Measurements from ENCODE around the gene CCL11.

CCL11 gene

DNA sequence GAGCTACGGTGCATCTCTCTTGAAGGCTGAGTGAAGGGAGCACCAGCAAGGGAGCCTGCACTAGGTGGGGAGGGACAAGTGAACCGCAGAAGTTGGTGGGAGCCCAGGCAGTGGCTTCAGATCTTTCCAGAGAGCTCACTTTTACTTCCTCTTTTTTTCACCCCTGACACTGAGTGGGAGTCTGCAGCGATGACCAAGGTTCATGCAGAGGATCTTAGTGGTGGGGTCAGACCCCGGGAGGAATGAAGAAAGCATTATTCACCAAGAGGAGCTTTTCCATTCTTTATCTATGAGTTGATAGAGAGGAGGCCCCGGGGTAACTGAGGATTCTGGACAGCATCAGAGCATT is 33.5 kb upstream of the CCL11 start:
- Histone ChIP-seq H3K27me3 (ENCODE audit: low read depth) (no peaks in the 10 kb centered on the region), H3K36me3 (replicated peaks) (no peaks in the 10 kb centered on the region), H3K4me1 (peaks cover 22% of the 10 kb centered on the region), H3K4me3 (no peak overlapping the region), H3K9me3 (no peaks in the 10 kb centered on the region)
- DNase-seq (ENCODE audit: low spot score in 2 of 2), result no peak
- in situ Hi-C loops (cut with MboI; ENCODE audit: low sequenced_read_pairs), result no loop called here

DNA sequence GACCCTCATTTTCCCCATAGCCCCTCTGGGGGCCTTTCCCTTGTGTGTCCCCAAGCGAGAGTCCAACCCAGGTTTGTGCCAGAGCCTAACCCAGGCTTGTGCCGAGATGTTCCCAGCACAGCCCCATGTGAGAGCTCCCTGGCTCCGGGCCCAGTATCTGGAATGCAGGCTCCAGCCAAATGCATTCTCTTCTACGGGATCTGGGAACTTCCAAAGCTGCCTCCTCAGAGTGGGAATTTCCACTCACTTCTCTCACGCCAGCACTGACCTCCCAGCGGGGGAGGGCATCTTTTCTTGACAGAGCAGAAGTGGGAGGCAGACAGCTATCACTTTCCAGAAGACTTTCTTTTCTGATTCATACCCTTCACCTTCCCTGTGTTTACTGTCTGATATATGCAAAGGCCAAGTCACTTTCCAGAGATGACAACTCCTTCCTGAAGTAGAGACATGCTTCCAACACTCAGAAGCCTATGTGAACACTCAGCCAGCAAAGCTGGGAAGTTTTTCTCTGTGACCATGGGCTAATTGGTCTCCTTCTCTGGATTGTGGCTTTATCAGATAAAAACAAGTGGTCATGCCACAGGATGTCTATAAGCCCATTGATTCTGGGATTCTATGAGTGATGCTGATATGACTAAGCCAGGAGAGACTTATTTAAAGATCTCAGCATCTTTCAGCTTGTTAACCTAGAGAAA is 33.0 kb upstream of the CCL11 start:
- H3K4me3 ChIP-seq, result no peak overlapping the region
- H3K9me3 ChIP-seq, result no peaks in the 10 kb centered on the region
- H3K27me3 ChIP-seq (ENCODE audit: low read depth), result no peaks in the 10 kb centered on the region
- H3K36me3 ChIP-seq (replicated peaks), result no peaks in the 10 kb centered on the region
- peaks cover 22% of the 10 kb centered on the region for H3K4me1 ChIP-seq
- in situ Hi-C loops (cut with MboI; ENCODE audit: low sequenced_read_pairs), result no loop called here
- peak in 1 of 2 experiments; percentile 46 for DNase-seq (ENCODE audit: low spot score in 2 of 2)

DNA sequence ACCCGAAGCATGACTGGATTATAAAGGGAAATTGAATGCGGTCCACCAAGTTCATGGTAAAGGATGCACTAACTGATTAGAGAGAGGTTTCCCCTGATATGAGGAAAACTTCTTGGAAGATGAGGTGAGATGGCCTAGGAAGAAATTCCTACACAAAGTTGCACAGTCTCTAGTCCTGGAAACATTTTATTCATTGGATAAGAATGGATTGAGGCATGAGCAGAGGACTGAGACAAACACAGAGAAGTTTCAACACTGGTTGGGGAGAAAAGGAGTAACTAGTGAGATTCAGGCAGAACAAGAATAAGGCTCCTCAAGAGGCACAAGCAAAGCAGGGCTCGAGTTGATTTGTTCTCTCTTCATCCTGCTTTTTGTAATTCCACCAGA is 32.4 kb upstream of the CCL11 start:
- no peaks in the 10 kb centered on the region for H3K9me3 ChIP-seq
- no peaks in the 10 kb centered on the region for H3K27me3 ChIP-seq (ENCODE audit: low read depth)
- peaks cover 22% of the 10 kb centered on the region for H3K4me1 ChIP-seq
- no peak for DNase-seq (ENCODE audit: low spot score in 2 of 2)
- in situ Hi-C loops (cut with MboI; ENCODE audit: low sequenced_read_pairs), result no loop called here
- no peaks in the 10 kb centered on the region for H3K36me3 ChIP-seq (replicated peaks)
- no peak overlapping the region for H3K4me3 ChIP-seq

DNA sequence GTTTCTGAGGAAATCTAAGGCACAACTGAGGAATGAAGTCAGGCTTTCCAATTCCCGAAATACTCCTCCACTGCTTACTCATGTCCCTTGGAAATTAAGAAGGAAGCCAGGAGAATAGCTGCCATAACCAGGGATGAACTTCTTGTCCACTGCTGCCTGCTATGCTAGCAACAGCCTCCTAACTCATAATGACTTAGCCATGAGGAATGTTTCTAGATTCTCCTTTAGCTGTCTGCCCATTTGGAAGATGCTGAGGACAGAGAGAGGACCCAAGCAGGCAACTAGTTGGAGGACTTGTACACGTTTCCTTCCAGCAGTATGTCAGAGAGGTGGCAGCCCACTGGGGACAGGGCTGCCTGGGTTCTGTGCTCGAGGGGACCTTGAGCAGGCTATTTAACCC is 31.4 kb upstream of the CCL11 start:
- H3K9me3 ChIP-seq, result no peaks in the 10 kb centered on the region
- H3K4me3 ChIP-seq, result no peak overlapping the region
- H3K36me3 ChIP-seq (replicated peaks), result no peaks in the 10 kb centered on the region
- H3K27me3 ChIP-seq (ENCODE audit: low read depth), result no peaks in the 10 kb centered on the region
- H3K4me1 ChIP-seq, result peaks cover 22% of the 10 kb centered on the region
- DNase-seq (ENCODE audit: low spot score in 2 of 2), result peak; percentile 8 to 16
- in situ Hi-C loops (cut with MboI; ENCODE audit: low sequenced_read_pairs), result no loop called here

- in situ Hi-C loops (cut with MboI; ENCODE audit: low sequenced_read_pairs), result no loop called here
- H3K27me3 ChIP-seq (ENCODE audit: low read depth), result no peaks in the 10 kb centered on the region
- no peaks in the 10 kb centered on the region for H3K9me3 ChIP-seq
- peak; percentile 88 to 99 for DNase-seq (ENCODE audit: low spot score in 2 of 2)
- H3K36me3 ChIP-seq (replicated peaks), result no peaks in the 10 kb centered on the region
- H3K4me1 ChIP-seq, result peaks cover 22% of the 10 kb centered on the region
- H3K4me3 ChIP-seq, result peak within 1 kb of the TSS; percentile 30
Observed at GRCh38 chr17:34254651-34255380, 30.7 kb upstream of the CCL11 start, which contains the start of gene CCL2. CCL2 (plus strand) TSS chr17:34255285; CDS start chr17:34255350, 65 bp downstream.

DNA sequence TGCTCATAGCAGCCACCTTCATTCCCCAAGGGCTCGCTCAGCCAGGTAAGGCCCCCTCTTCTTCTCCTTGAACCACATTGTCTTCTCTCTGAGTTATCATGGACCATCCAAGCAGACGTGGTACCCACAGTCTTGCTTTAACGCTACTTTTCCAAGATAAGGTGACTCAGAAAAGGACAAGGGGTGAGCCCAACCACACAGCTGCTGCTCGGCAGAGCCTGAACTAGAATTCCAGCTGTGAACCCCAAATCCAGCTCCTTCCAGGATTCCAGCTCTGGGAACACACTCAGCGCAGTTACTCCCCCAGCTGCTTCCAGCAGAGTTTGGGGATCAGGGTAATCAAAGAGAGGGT is 30.2 kb upstream of the CCL11 start:
- H3K4me1 ChIP-seq, result peaks cover 22% of the 10 kb centered on the region
- no peaks in the 10 kb centered on the region for H3K9me3 ChIP-seq
- peak overlapping the region; percentile 30 for H3K4me3 ChIP-seq
- in situ Hi-C loops (cut with MboI; ENCODE audit: low sequenced_read_pairs), result no loop called here
- H3K36me3 ChIP-seq (replicated peaks), result no peaks in the 10 kb centered on the region
- no peak for DNase-seq (ENCODE audit: low spot score in 2 of 2)
- no peaks in the 10 kb centered on the region for H3K27me3 ChIP-seq (ENCODE audit: low read depth)

DNA sequence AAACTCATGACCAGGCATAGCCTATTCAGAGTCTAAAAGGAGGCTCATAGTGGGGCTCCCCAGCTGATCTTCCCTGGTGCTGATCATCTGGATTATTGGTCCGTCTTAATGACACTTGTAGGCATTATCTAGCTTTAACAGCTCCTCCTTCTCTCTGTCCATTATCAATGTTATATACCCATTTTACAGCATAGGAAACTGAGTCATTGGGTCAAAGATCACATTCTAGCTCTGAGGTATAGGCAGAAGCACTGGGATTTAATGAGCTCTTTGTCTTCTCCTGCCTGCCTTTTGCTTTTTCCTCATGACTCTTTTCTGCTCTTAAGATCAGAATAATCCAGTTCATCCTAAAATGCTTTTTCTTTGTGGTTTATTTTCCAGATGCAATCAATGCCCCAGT is 29.7 kb upstream of the CCL11 start:
- H3K27me3 ChIP-seq (ENCODE audit: low read depth), result no peaks in the 10 kb centered on the region
- peaks cover 22% of the 10 kb centered on the region for H3K4me1 ChIP-seq
- peak overlapping the region; percentile 30 for H3K4me3 ChIP-seq
- in situ Hi-C loops (cut with MboI; ENCODE audit: low sequenced_read_pairs), result no loop called here
- DNase-seq (ENCODE audit: low spot score in 2 of 2), result no peak
- H3K9me3 ChIP-seq, result no peaks in the 10 kb centered on the region
- H3K36me3 ChIP-seq (replicated peaks), result no peaks in the 10 kb centered on the region

DNA sequence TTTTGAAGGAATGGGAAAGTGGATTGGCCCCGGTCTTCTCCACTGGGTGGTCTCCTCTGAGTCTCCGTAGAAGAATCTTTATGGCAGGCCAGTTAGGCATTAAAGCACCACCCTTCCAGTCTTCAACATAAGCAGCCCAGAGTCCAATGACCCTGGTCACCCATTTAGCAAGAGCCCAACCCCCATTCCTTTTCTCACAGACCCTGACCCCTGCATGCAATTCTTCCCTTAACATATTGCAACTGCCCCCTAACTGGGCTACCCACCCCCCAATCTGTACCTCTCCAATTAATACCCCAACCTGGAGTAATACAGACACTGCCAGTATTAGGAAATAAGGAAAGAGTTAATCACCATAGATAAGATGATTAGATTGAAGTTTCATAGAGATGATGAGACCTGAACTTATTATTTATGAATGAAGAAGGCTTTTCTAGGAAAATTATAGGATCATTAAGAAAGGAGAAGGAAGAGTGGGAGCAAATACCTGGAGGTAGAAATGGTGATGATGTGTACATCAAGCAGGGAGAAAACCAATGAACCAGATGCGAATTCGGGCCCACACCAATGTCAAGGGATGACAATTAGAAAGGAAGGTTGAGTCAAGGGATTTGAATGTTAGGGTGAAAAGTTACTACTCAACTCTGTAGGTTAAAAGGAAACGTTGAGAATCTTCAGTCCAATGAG is 28.1 kb upstream of the CCL11 start:
- Histone ChIP-seq H3K4me3 (no peak overlapping the region), H3K36me3 (replicated peaks) (no peaks in the 10 kb centered on the region), H3K27me3 (ENCODE audit: low read depth) (no peaks in the 10 kb centered on the region), H3K9me3 (no peaks in the 10 kb centered on the region), H3K4me1 (peaks cover 18% of the 10 kb centered on the region)
- DNase-seq (ENCODE audit: low spot score in 2 of 2), result no peak
- in situ Hi-C loops (cut with MboI; ENCODE audit: low sequenced_read_pairs), result no loop called here

GRCh38 chr17:34257986-34258326 is 27.6 kb upstream of the CCL11 start:
- in situ Hi-C loops (cut with MboI; ENCODE audit: low sequenced_read_pairs), result no loop called here
- Histone ChIP-seq H3K36me3 (replicated peaks) (no peaks in the 10 kb centered on the region), H3K4me1 (peaks cover 13% of the 10 kb centered on the region), H3K27me3 (ENCODE audit: low read depth) (no peaks in the 10 kb centered on the region), H3K4me3 (no peak overlapping the region), H3K9me3 (no peaks in the 10 kb centered on the region)
- DNase-seq (ENCODE audit: low spot score in 2 of 2), result no peak

- no peak overlapping the region for H3K4me3 ChIP-seq
- no peaks in the 10 kb centered on the region for H3K27me3 ChIP-seq (ENCODE audit: low read depth)
- no peak for DNase-seq (ENCODE audit: low spot score in 2 of 2)
- no peaks in the 10 kb centered on the region for H3K9me3 ChIP-seq
- H3K4me1 ChIP-seq, result peaks cover 3% of the 10 kb centered on the region
- H3K36me3 ChIP-seq (replicated peaks), result no peaks in the 10 kb centered on the region
- in situ Hi-C loops (cut with MboI; ENCODE audit: low sequenced_read_pairs), result no loop called here
Observed at GRCh38 chr17:34259146-34259545, 26.4 kb upstream of the CCL11 start.

DNA sequence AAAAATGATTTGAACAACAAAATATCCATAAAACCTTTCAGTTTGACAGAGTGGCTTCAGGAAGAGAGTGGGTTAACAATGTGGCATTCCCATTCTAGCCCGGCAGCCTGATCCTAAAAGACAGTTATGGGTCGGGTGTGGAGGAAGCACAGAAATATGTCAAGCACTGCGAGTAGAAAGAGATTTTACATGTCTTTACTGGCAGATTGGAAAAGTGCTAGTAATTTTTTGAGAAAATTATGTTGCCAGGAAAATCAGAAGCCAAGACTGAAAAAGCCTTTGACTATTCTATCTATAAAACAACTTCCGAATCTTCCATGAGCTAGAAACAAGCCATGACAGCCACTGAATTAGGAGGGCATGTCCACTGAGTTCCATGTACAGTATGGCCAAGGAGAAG is 24.7 kb upstream of the CCL11 start:
- in situ Hi-C loops (cut with MboI; ENCODE audit: low sequenced_read_pairs), result no loop called here

DNA sequence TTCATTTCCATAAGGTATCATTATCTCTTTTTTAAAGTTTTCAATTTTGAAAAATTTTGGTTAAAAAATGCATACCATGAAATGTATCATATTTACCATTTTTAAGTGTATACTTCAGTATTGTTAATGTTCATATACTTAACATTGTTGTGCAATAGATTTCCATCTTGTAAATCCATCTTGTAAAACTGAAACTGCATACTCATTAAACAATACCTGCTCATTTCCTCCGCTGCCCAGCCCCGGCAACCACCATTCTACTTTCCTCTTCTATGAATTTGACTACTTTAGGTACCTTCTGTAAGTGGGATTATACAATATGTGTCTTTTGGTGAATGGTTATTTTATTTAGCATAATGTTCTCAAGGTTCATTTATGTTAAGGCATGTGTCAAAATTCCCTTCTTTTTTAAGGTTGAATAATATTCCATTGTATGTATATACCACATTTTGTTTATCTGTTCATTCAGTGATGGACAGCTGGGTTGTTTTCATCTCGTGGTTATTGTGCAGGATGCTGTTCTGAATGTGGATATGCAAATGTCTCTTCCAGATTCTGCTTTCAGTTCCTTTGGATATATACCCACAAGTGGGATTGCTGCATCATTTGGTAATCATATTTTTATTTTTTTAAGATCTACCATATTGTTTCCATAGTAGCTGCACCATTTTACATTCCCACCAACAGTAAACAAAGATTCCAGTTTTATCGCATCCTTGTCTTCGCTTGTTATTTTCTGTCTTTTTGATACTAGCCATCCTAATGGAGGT is 23.8 kb upstream of the CCL11 start:
- H3K4me3 ChIP-seq, result no peak overlapping the region
- in situ Hi-C loops (cut with MboI; ENCODE audit: low sequenced_read_pairs), result no loop called here
- no peaks in the 10 kb centered on the region for H3K9me3 ChIP-seq
- DNase-seq (ENCODE audit: low spot score in 2 of 2), result no peak
- H3K36me3 ChIP-seq (replicated peaks), result no peaks in the 10 kb centered on the region
- no peaks in the 10 kb centered on the region for H3K4me1 ChIP-seq
- H3K27me3 ChIP-seq (ENCODE audit: low read depth), result peaks cover 4% of the 10 kb centered on the region

More for the DNA sequence above, 24.7 kb upstream of the CCL11 start:
- H3K36me3 ChIP-seq (replicated peaks), result no peaks in the 10 kb centered on the region
- peaks cover 4% of the 10 kb centered on the region for H3K27me3 ChIP-seq (ENCODE audit: low read depth)
- H3K4me1 ChIP-seq, result no peaks in the 10 kb centered on the region; the same call in 1 of the 2 replicates
- DNase-seq (ENCODE audit: low spot score in 2 of 2), result no peak
- H3K9me3 ChIP-seq, result no peaks in the 10 kb centered on the region
- no peak overlapping the region for H3K4me3 ChIP-seq

GRCh38 chr17:34265711-34266110 is 19.8 kb upstream of the CCL11 start:
- Histone ChIP-seq H3K9me3 (no peaks in the 10 kb centered on the region), H3K4me3 (no peak overlapping the region), H3K27me3 (ENCODE audit: low read depth) (peaks cover 4% of the 10 kb centered on the region), H3K4me1 (no peaks in the 10 kb centered on the region), H3K36me3 (replicated peaks) (no peaks in the 10 kb centered on the region)
- in situ Hi-C loops (cut with MboI; ENCODE audit: low sequenced_read_pairs), result no loop called here
- DNase-seq (ENCODE audit: low spot score in 2 of 2), result no peak

- no peaks in the 10 kb centered on the region for H3K4me1 ChIP-seq
- H3K4me3 ChIP-seq, result no peak within 1 kb of the TSS
- DNase-seq (ENCODE audit: low spot score in 2 of 2), result no peak
- H3K9me3 ChIP-seq, result no peaks in the 10 kb centered on the region
- in situ Hi-C loops (cut with MboI; ENCODE audit: low sequenced_read_pairs), result no loop called here
- no peaks in the 10 kb centered on the region; the same call in 1 of the 2 replicates for H3K27me3 ChIP-seq (ENCODE audit: low read depth)
- H3K36me3 ChIP-seq (replicated peaks), result no peaks in the 10 kb centered on the region
Observed at GRCh38 chr17:34269969-34270368, 15.6 kb upstream of the CCL11 start, which contains the start of gene CCL7. CCL7 (plus strand) TSS chr17:34270221; CDS start chr17:34270291, 70 bp downstream.

Measured in HAP-1 (cell line).